A673 (cell line): ENCODE data around the gene PPP4R2. TPM values are rescaled to one million over a fixed set of nuclear protein-coding genes. Genes with fewer than 3 reads are reported as not detected.
"Not testable (repeated sequence)": the region's sequence is repeated elsewhere in the genome, so short reads cannot be mapped to it uniquely, and the experiment has no call there.

Experiments used
- BruUV-seq: library from RNA; stranded (reverse); fragments of 400-500 nt; replicated peaks from 2 replicates; lab custom pipeline; 2021; lab: Mats Ljungman, UMichigan
- CTCF ChIA-PET: fragments of 300-600 bp; sonication (Branson Sonifier 250); formaldehyde crosslinking; loops from one replicate; lab custom pipeline; 2022; ENCODE audit warnings: antibody characterized with exemption; lab: Charles Lee
- POLR2A ChIA-PET: fragments of 300-600 bp; sonication (Branson Sonifier 250); formaldehyde crosslinking; loops from one replicate; lab custom pipeline; 2022; ENCODE audit warnings: antibody characterized with exemption; ENCODE audit not compliant: low non-redundant PET; lab: Charles Lee
- DNase-seq: peaks from one replicate; pipeline ENCODE4 v3.0.0-alpha.2; 2015; ENCODE audit warnings: low spot score
- H3K27ac ChIP-seq: fragments of 200-600 bp; sonication (generic); 2 replicates; pipeline ENCODE4 v1.5.1; 2016; ENCODE audit warnings: mixed run types, low read depth, mild to moderate bottlenecking, mixed read lengths, antibody characterized with exemption, low read length; ENCODE audit not compliant: poor library complexity, severe bottlenecking
- H3K27me3 ChIP-seq: fragments of 200-600 bp; sonication (generic); replicated peaks from 2 replicates; pipeline ENCODE4 v1.6.1; 2017; ENCODE audit warnings: mixed run types, low read depth, mild to moderate bottlenecking, mixed read lengths, antibody characterized with exemption, low read length; ENCODE audit not compliant: insufficient read depth, poor library complexity
- H3K36me3 ChIP-seq: fragments of 200-600 bp; sonication (generic); 2 replicates; pipeline ENCODE4 v1.6.1; 2016; ENCODE audit warnings: mixed run types, mild to moderate bottlenecking, mixed read lengths, antibody characterized with exemption, low read length; ENCODE audit not compliant: insufficient read depth, poor library complexity, severe bottlenecking
- H3K4me1 ChIP-seq: fragments of 200-600 bp; sonication (generic); 2 replicates; pipeline ENCODE4 v1.6.1; 2017; ENCODE audit warnings: mixed run types, mild to moderate bottlenecking, mixed read lengths, antibody characterized with exemption, low read length; ENCODE audit not compliant: insufficient read depth, poor library complexity, severe bottlenecking
- H3K4me3 ChIP-seq: fragments of 200-600 bp; sonication (generic); 2 replicates; pipeline ENCODE4 v1.5.1; 2016; ENCODE audit warnings: low read depth, mixed run types, mild to moderate bottlenecking, mixed read lengths, low read length; ENCODE audit not compliant: poor library complexity, severe bottlenecking
- H3K9me3 ChIP-seq: fragments of 200-600 bp; sonication (generic); 2 replicates; pipeline ENCODE4 v1.6.1; 2016; ENCODE audit warnings: mixed run types, low read depth, mild to moderate bottlenecking, mixed read lengths, antibody characterized with exemption, low read length; ENCODE audit not compliant: poor library complexity, severe bottlenecking
- EZH2 ChIP-seq: fragments of 200-600 bp; sonication (generic); IDR thresholded peaks from 2 replicates; pipeline ENCODE4 v1.6.1; 2017; ENCODE audit warnings: borderline replicate concordance, low read depth, mild to moderate bottlenecking, mixed read lengths, antibody characterized with exemption, low read length; ENCODE audit not compliant: poor library complexity, severe bottlenecking
- intact Hi-C: fragments of 100-400 bp; cut with micrococcal nuclease; formaldehyde crosslinking; loops from one replicate; pipeline ENCODE4 v1.10.0; 2022; ENCODE audit not compliant: unreplicated experiment
- total RNA-seq: library from RNA; stranded (reverse); gene quantifications from 2 replicates; pipeline ENCODE4 v1.2.3, GENCODE V29; 2021
- TF ChIP-seq, protein P1 (sequence below): fragments of 300-800, 200-600 bp; sonication (generic); conservative IDR thresholded peaks from 2 replicates; pipeline ENCODE4 v1.5.1; 2017; ENCODE audit warnings: low read depth, mild to moderate bottlenecking, antibody characterized with exemption, low read length, moderate library complexity, mixed read lengths

Gene PPP4R2
- total RNA-seq, 1 experiment from 2014 or later, result 41.4 TPM

DNA sequence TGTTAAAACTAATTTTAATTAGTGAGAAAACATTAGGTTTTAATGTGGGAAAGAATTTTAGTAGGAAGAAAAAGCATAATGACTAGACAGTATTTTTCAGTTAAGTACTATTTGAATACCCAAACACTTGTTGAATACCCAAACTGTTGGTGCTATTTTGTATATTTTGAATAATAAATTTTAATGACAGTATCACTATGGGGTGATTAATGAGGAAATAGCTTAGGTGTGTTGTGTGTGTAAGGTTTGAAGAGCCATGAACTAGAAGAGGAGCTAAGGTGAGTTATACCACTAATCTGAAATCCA, 60.2 kb downstream of the PPP4R2 start:
- POLR2A ChIA-PET, result no interaction called here
- no peak for TF ChIP-seq EZH2
- TF ChIP-seq, protein P1, sequence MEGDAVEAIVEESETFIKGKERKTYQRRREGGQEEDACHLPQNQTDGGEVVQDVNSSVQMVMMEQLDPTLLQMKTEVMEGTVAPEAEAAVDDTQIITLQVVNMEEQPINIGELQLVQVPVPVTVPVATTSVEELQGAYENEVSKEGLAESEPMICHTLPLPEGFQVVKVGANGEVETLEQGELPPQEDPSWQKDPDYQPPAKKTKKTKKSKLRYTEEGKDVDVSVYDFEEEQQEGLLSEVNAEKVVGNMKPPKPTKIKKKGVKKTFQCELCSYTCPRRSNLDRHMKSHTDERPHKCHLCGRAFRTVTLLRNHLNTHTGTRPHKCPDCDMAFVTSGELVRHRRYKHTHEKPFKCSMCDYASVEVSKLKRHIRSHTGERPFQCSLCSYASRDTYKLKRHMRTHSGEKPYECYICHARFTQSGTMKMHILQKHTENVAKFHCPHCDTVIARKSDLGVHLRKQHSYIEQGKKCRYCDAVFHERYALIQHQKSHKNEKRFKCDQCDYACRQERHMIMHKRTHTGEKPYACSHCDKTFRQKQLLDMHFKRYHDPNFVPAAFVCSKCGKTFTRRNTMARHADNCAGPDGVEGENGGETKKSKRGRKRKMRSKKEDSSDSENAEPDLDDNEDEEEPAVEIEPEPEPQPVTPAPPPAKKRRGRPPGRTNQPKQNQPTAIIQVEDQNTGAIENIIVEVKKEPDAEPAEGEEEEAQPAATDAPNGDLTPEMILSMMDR, result no peak
- Histone ChIP-seq H3K36me3 (no peaks in the 10 kb centered on the region), H3K4me3 (no peak overlapping the region), H3K27ac (no peak overlapping the region), H3K27me3 (no peaks in the 10 kb centered on the region), H3K4me1 (peaks cover 28% of the 10 kb centered on the region), H3K9me3 (no peaks in the 10 kb centered on the region)
- no peak for DNase-seq
- BruUV-seq, result no TSS peak
- CTCF ChIA-PET, result no interaction called here
- intact Hi-C loops, result loop anchor here (2.0 to 10.0 kb wide), 2 partner anchors 118 to 202 kb away; no protein-coding TSS in a partner anchor

DNA sequence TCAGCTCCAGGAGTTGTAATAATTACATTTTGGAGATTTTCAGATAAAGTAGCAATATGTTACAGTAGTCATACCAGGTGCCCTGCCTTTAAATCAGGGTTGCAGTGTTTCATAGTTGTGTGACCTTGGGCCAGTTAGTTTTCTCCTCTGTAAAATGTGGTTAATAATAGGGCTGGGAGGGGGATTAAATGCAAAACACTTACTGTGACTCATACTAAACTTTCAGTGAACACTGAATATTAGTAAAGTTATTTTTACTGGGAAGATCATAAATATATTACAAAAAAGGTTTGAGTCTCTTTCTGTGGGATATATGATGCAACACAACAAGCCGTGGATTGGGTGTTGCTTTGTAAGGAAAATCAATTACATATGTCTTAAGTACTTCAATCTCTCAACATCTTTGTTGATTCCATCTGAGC, 63.7 kb downstream of the PPP4R2 start:
- Histone ChIP-seq H3K27me3 (no peaks in the 10 kb centered on the region), H3K4me1 (peaks cover 16% of the 10 kb centered on the region), H3K9me3 (no peaks in the 10 kb centered on the region), H3K27ac (peak overlapping the region; percentile 58), H3K4me3 (no peak overlapping the region), H3K36me3 (peaks cover 16% of the 10 kb centered on the region)
- ChIA-PET CTCF (no interaction called here), POLR2A (no interaction called here)
- TF ChIP-seq, protein P1, result no peak
- TF ChIP-seq EZH2, result no peak
- BruUV-seq, result no TSS peak
- intact Hi-C loops, result no loop called here
- no peak for DNase-seq

DNA sequence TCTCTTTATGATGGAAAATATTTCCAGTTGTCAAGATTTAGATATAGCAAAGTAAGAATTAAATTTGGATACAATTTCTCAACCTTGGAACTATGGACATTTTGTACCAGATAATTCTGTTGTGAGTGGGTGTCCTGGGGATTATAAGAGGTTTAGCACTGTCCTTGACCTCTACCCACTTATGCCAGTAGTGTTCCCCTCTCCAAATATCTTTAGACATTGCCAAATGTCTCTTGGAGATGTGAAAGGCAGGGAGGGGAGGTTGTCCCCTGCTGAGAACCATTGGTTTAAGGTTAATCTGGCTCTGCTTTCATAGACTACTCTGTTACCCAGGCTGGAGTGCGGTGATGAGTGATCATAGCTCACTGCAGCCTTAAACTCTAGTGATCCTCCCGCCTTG, 64.8 kb downstream of the PPP4R2 start, which contains the start of gene EBLN2:
TSS of gene EBLN2 (plus strand) at position 244 of the 400 bp plus-strand sequence. CDS start 423 bp downstream, outside the sequence.
- peaks cover 16% of the 10 kb centered on the region for H3K36me3 ChIP-seq
- intact Hi-C loops, result no loop called here
- peak within 1 kb of the TSS; percentile 58 for H3K27ac ChIP-seq
- DNase-seq, result no peak
- no peaks in the 10 kb centered on the region for H3K27me3 ChIP-seq
- H3K4me1 ChIP-seq, result peaks cover 16% of the 10 kb centered on the region
- CTCF ChIA-PET, result no interaction called here
- no peak within 1 kb of the TSS for H3K4me3 ChIP-seq
- no peak for TF ChIP-seq EZH2
- TF ChIP-seq, protein P1, result no peak
- BruUV-seq, result no TSS peak
- H3K9me3 ChIP-seq, result no peaks in the 10 kb centered on the region
- POLR2A ChIA-PET, result no interaction called here

DNA sequence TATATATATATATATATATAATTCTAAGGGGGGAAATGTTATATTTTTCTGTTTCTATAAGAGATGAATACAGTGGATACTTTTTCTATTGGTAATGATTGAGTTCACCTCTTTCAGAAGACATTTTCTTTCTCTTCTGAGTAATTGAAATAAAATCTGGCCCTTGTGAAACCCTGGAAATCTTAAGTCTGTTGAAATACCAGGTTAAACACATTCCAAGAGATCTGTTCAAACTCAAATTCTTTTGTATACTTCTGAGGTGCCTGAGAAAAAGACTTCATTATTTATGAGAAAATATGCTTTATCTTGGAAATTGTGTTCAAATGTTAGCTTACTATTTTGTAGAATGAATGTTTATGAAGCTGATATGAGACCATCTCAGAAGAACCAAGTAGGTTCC, 69.6 kb downstream of the PPP4R2 start:
- DNase-seq, CTCF ChIA-PET, H3K27me3 ChIP-seq, POLR2A ChIA-PET, BruUV-seq, H3K4me3 ChIP-seq, intact Hi-C loops, H3K4me1 ChIP-seq, H3K9me3 ChIP-seq, H3K27ac ChIP-seq: not testable (repeated sequence)
- peaks cover 22% of the 10 kb centered on the region for H3K36me3 ChIP-seq
